DMS53 (cell line): ENCODE data around the gene SLC16A8.
A peak's percentile ranks its signal among the peaks of the same experiment; 100 is the strongest.

ENCODE experiments used
- DNase-seq: peaks from one replicate; lab custom pipeline; 2025; lab: John Stamatoyannopoulos, UW

Gene SLC16A8

GRCh38 chr22:38112381-38112780 lies 28.4 kb upstream of the SLC16A8 start:
- no peak for DNase-seq

GRCh38 chr22:38111925-38112355 lies 28.0 kb upstream of the SLC16A8 start:
- DNase-seq: no peak

- DNase-seq: peak; percentile 81
These were observed 27.2 kb upstream of the SLC16A8 start for GRCh38 chr22:38110863-38111852.

GRCh38 chr22:38110008-38110862 lies 26.3 kb upstream of the SLC16A8 start, which contains the start of gene BAIAP2L2:
Gene BAIAP2L2, minus strand, starts transcription at chr22:38110684. Its CDS starts 159 bp downstream, at chr22:38110525.
- DNase-seq: peak; percentile 84

- peak; percentile 9 for DNase-seq
These were observed 25.5 kb upstream of the SLC16A8 start for GRCh38 chr22:38109371-38110001.

GRCh38 chr22:38108561-38109319 lies 24.8 kb upstream of the SLC16A8 start:
- DNase-seq: no peak

GRCh38 chr22:38107692-38108515 lies 23.9 kb upstream of the SLC16A8 start:
- no peak for DNase-seq

- no peak for DNase-seq
These were observed 23.0 kb upstream of the SLC16A8 start for GRCh38 chr22:38106814-38107578.

GRCh38 chr22:38104084-38104483 lies 20.1 kb upstream of the SLC16A8 start:
- peak; percentile 37 for DNase-seq

- no peak for DNase-seq
These were observed 19.7 kb upstream of the SLC16A8 start for GRCh38 chr22:38103641-38104040.

GRCh38 chr22:38098410-38099249 lies 14.6 kb upstream of the SLC16A8 start:
- DNase-seq: no peak

- no peak for DNase-seq
These were observed 13.8 kb upstream of the SLC16A8 start for GRCh38 chr22:38097557-38098409.

GRCh38 chr22:38097058-38097457 lies 13.1 kb upstream of the SLC16A8 start:
- DNase-seq: no peak

GRCh38 chr22:38089474-38089851 lies 5.5 kb upstream of the SLC16A8 start:
- no peak for DNase-seq

- DNase-seq: no peak
These were observed 4.9 kb upstream of the SLC16A8 start for GRCh38 chr22:38088629-38089473.

- no peak for DNase-seq
These were observed 3.9 kb upstream of the SLC16A8 start for GRCh38 chr22:38087855-38088254.

- no peak for DNase-seq
These were observed 3.0 kb upstream of the SLC16A8 start for GRCh38 chr22:38086942-38087341.
